Measurements from ENCODE around the gene FOXN3. TPM values are rescaled to one million over a fixed set of nuclear protein-coding genes. Genes with fewer than 3 reads are reported as not detected.

Gene FOXN3
- total and polyA plus RNA-seq, 2 donors (not counting 3 experiments of a cell fraction or from before 2014, with no cell fraction given), result 16.9 to 41.8 TPM

- no peaks in the 10 kb centered on the region for H3K27me3 ChIP-seq (ENCODE audit: control insufficient read depth in 2 of 2, insufficient read depth in 2 of 2, low read length in 2 of 2)
- H3K9me1 ChIP-seq (replicated peaks; ENCODE audit: control insufficient read depth, extremely low read depth, insufficient read depth, low read length), result no peaks in the 10 kb centered on the region
- ChIA-PET CTCF (no interaction called here), POLR2A (no interaction called here)
- no peak overlapping the region for H3K27ac ChIP-seq (ENCODE audit: insufficient read depth, low read depth, low read length)
- DNase-seq (ENCODE audit: low read depth, low spot score) (no peak), FAIRE-seq (no peak)
- BruUV-seq (replicated peaks), result no TSS peak
- no peak overlapping the region for H3K9ac ChIP-seq (replicated peaks; ENCODE audit: extremely low read depth, insufficient read depth, low read length)
- TF ChIP-seq, protein P1, sequence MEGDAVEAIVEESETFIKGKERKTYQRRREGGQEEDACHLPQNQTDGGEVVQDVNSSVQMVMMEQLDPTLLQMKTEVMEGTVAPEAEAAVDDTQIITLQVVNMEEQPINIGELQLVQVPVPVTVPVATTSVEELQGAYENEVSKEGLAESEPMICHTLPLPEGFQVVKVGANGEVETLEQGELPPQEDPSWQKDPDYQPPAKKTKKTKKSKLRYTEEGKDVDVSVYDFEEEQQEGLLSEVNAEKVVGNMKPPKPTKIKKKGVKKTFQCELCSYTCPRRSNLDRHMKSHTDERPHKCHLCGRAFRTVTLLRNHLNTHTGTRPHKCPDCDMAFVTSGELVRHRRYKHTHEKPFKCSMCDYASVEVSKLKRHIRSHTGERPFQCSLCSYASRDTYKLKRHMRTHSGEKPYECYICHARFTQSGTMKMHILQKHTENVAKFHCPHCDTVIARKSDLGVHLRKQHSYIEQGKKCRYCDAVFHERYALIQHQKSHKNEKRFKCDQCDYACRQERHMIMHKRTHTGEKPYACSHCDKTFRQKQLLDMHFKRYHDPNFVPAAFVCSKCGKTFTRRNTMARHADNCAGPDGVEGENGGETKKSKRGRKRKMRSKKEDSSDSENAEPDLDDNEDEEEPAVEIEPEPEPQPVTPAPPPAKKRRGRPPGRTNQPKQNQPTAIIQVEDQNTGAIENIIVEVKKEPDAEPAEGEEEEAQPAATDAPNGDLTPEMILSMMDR (IDR thresholded peaks at IDR 0.05; ENCODE audit: extremely low read depth in 1 of 2, insufficient read depth in 1 of 2, low read depth in 1 of 2, low read length in 2 of 2), result no peak
- TF ChIP-seq EZH2 (IDR thresholded peaks at IDR 0.05; ENCODE audit: borderline replicate concordance, low read depth, low read length, severe bottlenecking) (no peak), MYC (IDR thresholded peaks at IDR 0.05; ENCODE audit: low read depth, low read length) (no peak), GATA2 (IDR thresholded peaks at IDR 0.05; ENCODE audit: insufficient read depth, insufficient read length, low read depth, low read length) (no peak), POLR2A (IDR thresholded peaks at IDR 0.05; ENCODE audit: low read depth, low read length) (no peak), POLR2AphosphoS5 (IDR thresholded peaks at IDR 0.05; ENCODE audit: insufficient read depth, low read depth, low read length) (no peak), JUN (IDR thresholded peaks at IDR 0.05; ENCODE audit: borderline replicate concordance, insufficient read depth, insufficient read length, low read depth) (no peak), FOS (IDR thresholded peaks at IDR 0.05; ENCODE audit: borderline replicate concordance, insufficient read depth, low read length) (no peak)
- TF ChIP-seq, protein P2, sequence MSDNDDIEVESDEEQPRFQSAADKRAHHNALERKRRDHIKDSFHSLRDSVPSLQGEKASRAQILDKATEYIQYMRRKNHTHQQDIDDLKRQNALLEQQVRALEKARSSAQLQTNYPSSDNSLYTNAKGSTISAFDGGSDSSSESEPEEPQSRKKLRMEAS (IDR thresholded peaks at IDR 0.05; ENCODE audit: insufficient read depth, insufficient read length), result no peak
- dilution Hi-C loops (cut with MboI; ENCODE audit: extremely low pct_ligation_motif_present, low sequenced_read_pairs) (no loop called here), intact Hi-C loops (cut with micrococcal nuclease) (loop anchor here (5.0 kb wide), 1 partner anchor 80 kb away; no protein-coding TSS in a partner anchor)
- no peaks in the 10 kb centered on the region for H3K36me3 ChIP-seq (ENCODE audit: control insufficient read depth in 2 of 2, extremely low read depth in 1 of 2, insufficient read depth in 2 of 2, low read length in 2 of 2)
- no peaks in the 10 kb centered on the region for H3K9me3 ChIP-seq (replicated peaks; ENCODE audit: control insufficient read depth, insufficient read depth, low read length)
- peaks cover 24% of the 10 kb centered on the region for H3K4me1 ChIP-seq (ENCODE audit: control insufficient read depth, extremely low read depth, insufficient read depth, low read length)
- H2AFZ ChIP-seq (ENCODE audit: low read depth, low read length), result no peak overlapping the region
- H3K4me2 ChIP-seq (ENCODE audit: insufficient read depth, low read length), result no peak overlapping the region
- H3K4me3 ChIP-seq (replicated peaks in 1 of 3; ENCODE audit: insufficient read depth in 1 of 3, low read depth in 1 of 3, low read length in 3 of 3), result no peak overlapping the region
- no peaks in the 10 kb centered on the region for H4K20me1 ChIP-seq (replicated peaks; ENCODE audit: control insufficient read depth, extremely low read depth, insufficient read depth, low read length)
- no peaks in the 10 kb centered on the region for H3K79me2 ChIP-seq (ENCODE audit: control insufficient read depth, insufficient read depth, low read length)
These were observed 10.6 kb upstream of the FOXN3 start for GRCh38 chr14:89427426-89428172.
